ENCODE data around the gene B4GALT5.

GRCh38 chr20:49699200-49699992 is 14.3 kb downstream of the B4GALT5 start:
- no peak for TF ChIP-seq CTCF (IDR thresholded peaks at IDR 0.05)
- no peak for TF ChIP-seq POLR2AphosphoS5 (IDR thresholded peaks at IDR 0.05)

Measured in breast epithelium (tissue), 3 donors.